OCI-LY1 (cell line): ENCODE measurements around the gene NEMP1.

Experiments used
- H2AFZ ChIP-seq: fragments of 200-600 bp; sonication (generic), shearing (Covaris generic); 2 replicates; pipeline ENCODE4 v1.6.0; 2014; ENCODE audit warnings: antibody characterized with exemption, mild to moderate bottlenecking, low read length
- H3F3A ChIP-seq: fragments of 200-600 bp; sonication (generic), shearing (Covaris generic); 2 replicates; pipeline ENCODE4 v1.6.0; 2014; ENCODE audit warnings: mild to moderate bottlenecking, antibody characterized with exemption, low read length, moderate library complexity; ENCODE audit not compliant: insufficient read depth
- H3K27ac ChIP-seq: fragments of 200-600 bp; sonication (generic); 2 replicates; pipeline ENCODE4 v1.5.1; 2014; ENCODE audit warnings: low read length, mixed run types, mild to moderate bottlenecking, low read depth; ENCODE audit not compliant: poor library complexity, severe bottlenecking
- H3K27me3 ChIP-seq: fragments of 200-600 bp; sonication (generic); 2 replicates; pipeline ENCODE4 v1.6.0; 2014; ENCODE audit warnings: antibody characterized with exemption, mild to moderate bottlenecking, low read length, moderate library complexity; ENCODE audit not compliant: insufficient read depth
- H3K36me3 ChIP-seq: fragments of 200-600 bp; sonication (generic); 2 replicates; pipeline ENCODE4 v1.6.1; 2014; ENCODE audit warnings: mild to moderate bottlenecking, antibody characterized with exemption, low read length, moderate library complexity, mixed read lengths; ENCODE audit not compliant: insufficient read depth
- H3K4me1 ChIP-seq: fragments of 200-600 bp; sonication (generic); 2 replicates; pipeline ENCODE4 v1.5.1; 2014; ENCODE audit warnings: mild to moderate bottlenecking, low read length, moderate library complexity; ENCODE audit not compliant: insufficient read depth, severe bottlenecking
- H3K4me2 ChIP-seq: fragments of 200-600 bp; sonication (generic), shearing (Covaris generic); 2 replicates; pipeline ENCODE4 v1.6.1; 2014; ENCODE audit warnings: low read length
- H3K4me3 ChIP-seq: fragments of 200-600 bp; sonication (generic); 2 replicates; pipeline ENCODE4 v1.5.1; 2014; ENCODE audit warnings: low read length, low read depth, mild to moderate bottlenecking, mixed read lengths; ENCODE audit not compliant: poor library complexity, severe bottlenecking
- H3K79me2 ChIP-seq: fragments of 200-600 bp; shearing (Covaris generic); 2 replicates; pipeline ENCODE4 v1.6.1; 2016; ENCODE audit warnings: mixed run types, low read length, mixed read lengths; ENCODE audit not compliant: insufficient read depth
- H3K9ac ChIP-seq: fragments of 200-600 bp; sonication (generic), shearing (Covaris generic); 2 replicates; pipeline ENCODE4 v1.6.1; 2014; ENCODE audit warnings: mild to moderate bottlenecking, low read length, mixed read lengths
- H3K9me2 ChIP-seq: fragments of 200-600 bp; sonication (generic), shearing (Covaris generic); 2 replicates; pipeline ENCODE4 v1.6.1; 2014; ENCODE audit warnings: low read depth, mild to moderate bottlenecking, low read length, mixed read lengths
- H3K9me3 ChIP-seq: fragments of 200-600 bp; shearing (Covaris generic); 2 replicates; pipeline ENCODE4 v1.6.1; 2014; ENCODE audit warnings: low read length, mixed read lengths
- H4K20me1 ChIP-seq: fragments of 200-600 bp; sonication (generic), shearing (Covaris generic); 2 replicates; pipeline ENCODE4 v1.6.0; 2016; ENCODE audit warnings: mild to moderate bottlenecking, low read length; ENCODE audit not compliant: insufficient read depth
- CTCF ChIP-seq: fragments of 200-600 bp; sonication (generic), shearing (Covaris generic); IDR thresholded peaks from 2 replicates; pipeline ENCODE4 v1.5.1; 2017; ENCODE audit warnings: mild to moderate bottlenecking, antibody characterized with exemption, low read length, moderate library complexity, mixed read lengths
- EZH2 ChIP-seq: fragments of 200-600 bp; sonication (generic), shearing (Covaris generic); IDR thresholded peaks from 2 replicates; pipeline ENCODE4 v1.8.0; 2017; ENCODE audit warnings: borderline replicate concordance, mixed run types, mild to moderate bottlenecking, antibody characterized with exemption, low read length, moderate library complexity, mixed read lengths

The NEMP1 gene

GRCh38 chr12:57005980-57006808, 72.4 kb downstream of the NEMP1 start, which contains the start of gene ZBTB39:
ZBTB39 (minus strand) TSS chr12:57006546; CDS start chr12:57004917, 1,629 bp downstream.
- no peaks in the 10 kb centered on the region for H4K20me1 ChIP-seq
- H3K9me3 ChIP-seq: no peaks in the 10 kb centered on the region
- H3K9me2 ChIP-seq: no peaks in the 10 kb centered on the region
- TF ChIP-seq EZH2 (no peak), CTCF (peak; percentile 62)
- H3K9ac ChIP-seq: peak within 1 kb of the TSS; percentile 97
- no peak within 1 kb of the TSS for H3K27ac ChIP-seq
- H3K36me3 ChIP-seq: peaks cover 30% of the 10 kb centered on the region
- peaks cover 18% of the 10 kb centered on the region for H3K4me1 ChIP-seq
- H3K4me2 ChIP-seq: peak within 1 kb of the TSS; percentile 83
- 0 out of 2 replicates have a peak, but pooled peaks cover 6% of the 10 kb centered on the region for H3K79me2 ChIP-seq
- H2AFZ ChIP-seq: no peak within 1 kb of the TSS
- no peaks in the 10 kb centered on the region for H3K27me3 ChIP-seq
- peak within 1 kb of the TSS; percentile 96 for H3K4me3 ChIP-seq
- H3F3A ChIP-seq: no peaks in the 10 kb centered on the region
